Pons (tissue), 1 donor: ENCODE data around the gene TMEM41A.
"Not testable (repeated sequence)": the region's sequence is repeated elsewhere in the genome, so short reads cannot be mapped to it uniquely, and the experiment has no call there.

Experiments used
- DNase-seq: peaks from one replicate; pipeline ENCODE4 v3.0.0-alpha.2; 2016; ENCODE audit warnings: low spot score

Gene TMEM41A

GRCh38 chr3:185488465-185488864, 10.4 kb downstream of the TMEM41A start:
- no peak for DNase-seq

- DNase-seq: no peak
Observed at GRCh38 chr3:185486394-185486793, 12.4 kb downstream of the TMEM41A start.

- DNase-seq: no peak
Observed at GRCh38 chr3:185484296-185484695, 14.5 kb downstream of the TMEM41A start.

- DNase-seq: no peak
Observed at GRCh38 chr3:185479373-185479945, 19.4 kb downstream of the TMEM41A start.

- DNase-seq: no peak
Observed at GRCh38 chr3:185477316-185477715, 21.5 kb downstream of the TMEM41A start.

- DNase-seq: not testable (repeated sequence)
Observed at GRCh38 chr3:185474922-185475321, 23.9 kb downstream of the TMEM41A start.

GRCh38 chr3:185473290-185473815, 25.5 kb downstream of the TMEM41A start:
- DNase-seq: no peak

- DNase-seq: no peak
Observed at GRCh38 chr3:185470323-185470722, 28.5 kb downstream of the TMEM41A start.

GRCh38 chr3:185469542-185469941, 29.3 kb downstream of the TMEM41A start:
- DNase-seq: no peak

GRCh38 chr3:185466123-185466522, 32.7 kb downstream of the TMEM41A start:
- DNase-seq: not testable (repeated sequence)

- DNase-seq: no peak
Observed at GRCh38 chr3:185465471-185465870, 33.4 kb downstream of the TMEM41A start.

- DNase-seq: peak; percentile 35
Observed at GRCh38 chr3:185460719-185461350, 38.0 kb downstream of the TMEM41A start.

- DNase-seq: no peak
Observed at GRCh38 chr3:185460309-185460708, 38.5 kb downstream of the TMEM41A start.

- DNase-seq: no peak
Observed at GRCh38 chr3:185457376-185457775, 41.5 kb downstream of the TMEM41A start.

- not testable (repeated sequence) for DNase-seq
Observed at GRCh38 chr3:185451432-185451831, 47.4 kb downstream of the TMEM41A start.

GRCh38 chr3:185448107-185448506, 50.7 kb downstream of the TMEM41A start:
- DNase-seq: no peak

GRCh38 chr3:185444329-185444728, 54.5 kb downstream of the TMEM41A start:
- no peak for DNase-seq

GRCh38 chr3:185442031-185442430, 56.8 kb downstream of the TMEM41A start:
- no peak for DNase-seq

- DNase-seq: peak; percentile 91
Observed at GRCh38 chr3:185439745-185440466, 58.9 kb downstream of the TMEM41A start.
